ENCODE measurements around the gene RNF157.

The RNF157 gene

GRCh38 chr17:76147211-76148014 lies 92.9 kb downstream of the RNF157 start:
- TF ChIP-seq CTCF (IDR thresholded peaks at IDR 0.05; ENCODE audit: extremely low read depth, missing control alignments): no peak
- DNase-seq (ENCODE audit: low spot score): no peak

- DNase-seq (ENCODE audit: low spot score): no peak
- no peak for TF ChIP-seq CTCF (IDR thresholded peaks at IDR 0.05; ENCODE audit: extremely low read depth, missing control alignments)
Measured at GRCh38 chr17:76146053-76146851, 94.0 kb downstream of the RNF157 start.

DNA sequence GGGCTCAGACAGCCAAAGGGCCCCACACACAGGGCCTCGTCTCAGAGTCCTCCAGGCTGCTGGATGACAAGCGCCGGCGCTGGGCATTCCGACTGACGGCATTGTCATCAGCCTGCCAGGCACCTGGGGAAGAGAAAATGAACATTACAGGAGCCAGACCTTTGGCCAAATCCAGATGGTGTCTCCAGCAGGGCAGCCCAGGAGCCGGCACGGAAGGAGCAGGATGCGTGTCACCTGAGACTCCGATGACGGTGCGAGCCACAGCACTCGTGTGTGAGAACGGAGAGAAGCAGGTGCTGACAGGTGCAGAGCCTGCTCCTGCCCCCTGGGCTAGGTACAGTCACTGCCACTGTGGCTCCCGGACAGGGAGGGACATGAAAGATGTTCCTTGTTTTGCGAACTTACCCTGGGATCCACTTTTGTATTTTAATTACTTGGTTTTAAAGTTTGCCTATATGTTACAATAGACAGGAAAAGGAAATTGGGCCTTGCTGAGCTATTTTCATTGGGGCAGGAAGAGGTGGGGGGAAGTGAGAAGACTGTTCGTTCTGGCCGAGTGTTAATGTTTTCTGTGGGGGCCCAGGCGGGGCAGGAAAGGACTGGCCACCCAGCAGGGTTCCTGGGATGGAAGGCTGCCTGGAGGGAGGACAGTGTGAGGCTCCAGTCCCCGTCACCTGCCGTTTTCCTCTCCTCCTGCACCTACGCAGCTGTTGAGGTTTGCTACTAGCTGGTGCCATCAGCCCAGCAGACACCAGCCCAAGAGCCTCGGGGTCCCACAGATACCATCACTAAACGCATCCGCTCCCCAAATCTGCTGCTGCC lies 94.9 kb downstream of the RNF157 start:
- DNase-seq (ENCODE audit: low spot score): peak; percentile 64
- TF ChIP-seq CTCF (IDR thresholded peaks at IDR 0.05; ENCODE audit: extremely low read depth, missing control alignments): no peak

DNA sequence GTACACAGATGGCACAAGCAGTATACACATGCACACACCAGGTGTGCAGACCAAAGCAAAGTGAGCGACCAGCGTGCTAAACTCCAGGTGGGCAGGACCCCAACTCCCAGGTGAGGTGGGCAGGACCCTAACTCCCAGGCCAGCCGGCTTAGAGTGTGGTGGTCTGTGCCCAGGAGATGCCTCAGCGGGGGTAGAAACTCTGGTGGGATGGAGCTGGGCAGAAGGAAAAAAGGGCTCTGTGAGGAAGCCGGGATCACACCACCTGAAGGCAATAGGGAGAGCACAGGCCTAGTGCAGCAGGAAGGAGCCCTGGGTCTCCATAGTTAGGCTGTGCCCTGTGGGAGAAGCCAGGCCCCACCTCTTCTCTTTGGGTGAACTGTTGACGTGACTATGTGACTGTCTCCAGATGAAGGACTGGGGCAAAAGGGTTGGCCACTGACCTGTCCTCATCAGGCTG lies 97.7 kb downstream of the RNF157 start:
- DNase-seq (ENCODE audit: low spot score): no peak

GRCh38 chr17:76142039-76142584 lies 98.2 kb downstream of the RNF157 start:
- DNase-seq (ENCODE audit: low spot score): no peak
- no peak for TF ChIP-seq CTCF (IDR thresholded peaks at IDR 0.05; ENCODE audit: extremely low read depth, missing control alignments)

More for the DNA sequence above, 97.7 kb downstream of the RNF157 start:
- TF ChIP-seq CTCF (IDR thresholded peaks at IDR 0.05; ENCODE audit: extremely low read depth, missing control alignments): no peak

DNA sequence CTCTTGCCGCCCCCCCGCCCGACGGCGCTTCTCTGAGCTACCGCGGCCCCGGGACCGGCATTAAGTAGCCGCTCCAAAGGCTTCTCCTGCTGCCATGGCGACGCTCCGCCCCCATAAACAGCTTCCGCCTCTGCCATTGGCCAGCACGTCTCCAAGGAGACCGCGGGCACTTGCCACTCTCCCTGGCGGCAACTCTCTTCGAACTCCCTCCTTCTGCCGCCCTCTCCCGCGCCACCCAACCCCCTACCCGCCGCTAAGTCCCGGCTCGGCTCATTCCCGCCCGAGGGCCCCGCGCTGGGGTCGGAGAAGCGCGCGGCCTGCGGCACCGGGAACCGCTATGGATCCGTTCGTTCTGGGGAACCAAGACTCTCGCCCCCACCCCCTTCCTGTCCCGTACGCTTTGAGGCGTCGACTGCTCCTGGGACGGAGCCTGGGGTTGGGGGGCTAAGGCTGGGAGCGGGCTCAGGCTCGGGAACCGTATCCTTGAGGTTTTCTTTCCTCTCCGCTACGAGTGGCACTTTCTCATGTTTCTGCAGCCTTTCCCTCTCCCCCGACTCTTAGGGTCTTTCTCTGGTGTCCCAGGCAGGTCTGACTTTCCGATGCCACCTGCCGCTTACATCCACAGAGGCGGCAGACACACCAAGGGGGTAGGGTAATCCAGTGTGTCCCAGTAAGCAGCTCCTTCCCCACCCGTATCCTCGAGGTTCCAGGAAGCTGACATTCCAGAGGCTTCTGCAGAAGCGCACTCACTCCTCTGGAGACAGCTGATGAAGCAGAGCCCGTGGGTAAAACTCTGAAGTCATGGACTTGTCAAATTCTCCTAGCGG lies 98.9 kb downstream of the RNF157 start, which contains the start of gene FOXJ1:
TSS of gene FOXJ1 (minus strand) at position 34 of the 827 bp plus-strand sequence. CDS start 850 bp downstream, outside the sequence.
- no peak for TF ChIP-seq CTCF (IDR thresholded peaks at IDR 0.05; ENCODE audit: extremely low read depth, missing control alignments)
- peak; percentile 97 for DNase-seq (ENCODE audit: low spot score)
